A673 (cell line): ENCODE data around the gene RIT1. TPM values are rescaled to one million over a fixed set of nuclear protein-coding genes. Genes with fewer than 3 reads are reported as not detected.

ENCODE experiments used
- Bru-seq: library from RNA; stranded (reverse); fragments of 400-500 nt; gene quantifications from one replicate; lab custom pipeline; 2021; lab: Mats Ljungman, UMichigan
- BruChase-seq, 2 experiments: library from RNA; stranded (reverse); fragments of 400-500 nt; gene quantifications; one replicate each; lab custom pipeline; 2021; lab: Mats Ljungman, UMichigan
- BruUV-seq: library from RNA; stranded (reverse); fragments of 400-500 nt; replicated peaks from 2 replicates; lab custom pipeline; 2021; lab: Mats Ljungman, UMichigan
- CTCF ChIA-PET: fragments of 300-600 bp; sonication (Branson Sonifier 250); formaldehyde crosslinking; loops from one replicate; lab custom pipeline; 2022; ENCODE audit warnings: antibody characterized with exemption; lab: Charles Lee
- POLR2A ChIA-PET: fragments of 300-600 bp; sonication (Branson Sonifier 250); formaldehyde crosslinking; loops from one replicate; lab custom pipeline; 2022; ENCODE audit warnings: antibody characterized with exemption; ENCODE audit not compliant: low non-redundant PET; lab: Charles Lee
- DNase-seq: peaks from one replicate; pipeline ENCODE4 v3.0.0-alpha.2; 2015; ENCODE audit warnings: low spot score
- H3K27ac ChIP-seq: fragments of 200-600 bp; sonication (generic); 2 replicates; pipeline ENCODE4 v1.5.1; 2016; ENCODE audit warnings: mixed run types, low read depth, mild to moderate bottlenecking, mixed read lengths, antibody characterized with exemption, low read length; ENCODE audit not compliant: poor library complexity, severe bottlenecking
- H3K27me3 ChIP-seq: fragments of 200-600 bp; sonication (generic); replicated peaks from 2 replicates; pipeline ENCODE4 v1.6.1; 2017; ENCODE audit warnings: mixed run types, low read depth, mild to moderate bottlenecking, mixed read lengths, antibody characterized with exemption, low read length; ENCODE audit not compliant: insufficient read depth, poor library complexity
- H3K36me3 ChIP-seq: fragments of 200-600 bp; sonication (generic); 2 replicates; pipeline ENCODE4 v1.6.1; 2016; ENCODE audit warnings: mixed run types, mild to moderate bottlenecking, mixed read lengths, antibody characterized with exemption, low read length; ENCODE audit not compliant: insufficient read depth, poor library complexity, severe bottlenecking
- H3K4me1 ChIP-seq: fragments of 200-600 bp; sonication (generic); 2 replicates; pipeline ENCODE4 v1.6.1; 2017; ENCODE audit warnings: mixed run types, mild to moderate bottlenecking, mixed read lengths, antibody characterized with exemption, low read length; ENCODE audit not compliant: insufficient read depth, poor library complexity, severe bottlenecking
- H3K4me3 ChIP-seq: fragments of 200-600 bp; sonication (generic); 2 replicates; pipeline ENCODE4 v1.5.1; 2016; ENCODE audit warnings: low read depth, mixed run types, mild to moderate bottlenecking, mixed read lengths, low read length; ENCODE audit not compliant: poor library complexity, severe bottlenecking
- H3K9me3 ChIP-seq: fragments of 200-600 bp; sonication (generic); 2 replicates; pipeline ENCODE4 v1.6.1; 2016; ENCODE audit warnings: mixed run types, low read depth, mild to moderate bottlenecking, mixed read lengths, antibody characterized with exemption, low read length; ENCODE audit not compliant: poor library complexity, severe bottlenecking
- CTCF ChIP-seq: fragments of 300-800, 200-600 bp; sonication (generic); conservative IDR thresholded peaks from 2 replicates; pipeline ENCODE4 v1.5.1; 2017; ENCODE audit warnings: low read depth, mild to moderate bottlenecking, antibody characterized with exemption, low read length, moderate library complexity, mixed read lengths
- EZH2 ChIP-seq: fragments of 200-600 bp; sonication (generic); IDR thresholded peaks from 2 replicates; pipeline ENCODE4 v1.6.1; 2017; ENCODE audit warnings: borderline replicate concordance, low read depth, mild to moderate bottlenecking, mixed read lengths, antibody characterized with exemption, low read length; ENCODE audit not compliant: poor library complexity, severe bottlenecking
- intact Hi-C: fragments of 100-400 bp; cut with micrococcal nuclease; formaldehyde crosslinking; loops from one replicate; pipeline ENCODE4 v1.10.0; 2022; ENCODE audit not compliant: unreplicated experiment
- long read RNA-seq: library from polyadenylated mRNA; stranded (forward); transcript quantifications from one replicate; pipeline ENCODE4 v2.0.0, GENCODE V29; 2022
- total RNA-seq: library from RNA; stranded (reverse); gene quantifications from 2 replicates; pipeline ENCODE4 v1.2.3, GENCODE V29; 2021

Gene RIT1
- total RNA-seq: 27.5 and 29.6 TPM in 2 replicates
- percentile 77 among the genes with signal in this experiment for Bru-seq, nascent RNA
- BruChase-seq, experiment 1, labeled RNA remaining after a 2-hour chase: percentile 92 among the genes with signal in this experiment
- percentile 79 among the genes with signal in this experiment for BruChase-seq, experiment 2, labeled RNA remaining after a 6-hour chase
- long read RNA-seq, transcript RIT1-202 (6 exons, 3,445 nt): major isoform, 23 of 26 reads
- long read RNA-seq, partial matches to known transcripts: 0 of 26 reads
- long read RNA-seq, other reads (novel, unspliced or antisense): 1 of 26 reads

- Histone ChIP-seq H3K36me3 (peaks cover 70% of the 10 kb centered on the region), H3K9me3 (no peaks in the 10 kb centered on the region), H3K27me3 (no peaks in the 10 kb centered on the region), H3K4me1 (peaks cover 11% of the 10 kb centered on the region), H3K27ac (peak within 1 kb of the TSS; percentile 27), H3K4me3 (peak within 1 kb of the TSS; percentile 57)
- TF ChIP-seq EZH2: no peak
- no peak for TF ChIP-seq CTCF
- ChIA-PET CTCF (no interaction called here), POLR2A (interaction anchor here (0.6 kb wide), 1 partner anchor 9 kb away, joined by 4 read pairs; no protein-coding TSS in a partner anchor)
- peak; percentile 87 for DNase-seq
- intact Hi-C loops: no loop called here
- no TSS peak for BruUV-seq
Measured at GRCh38 chr1:155911156-155912055, at the start of gene RIT1. TSS of gene RIT1 (minus strand) at chr1:155911349. CDS start at chr1:155910761, 588 bp downstream.

- H3K27me3 ChIP-seq: no peaks in the 10 kb centered on the region
- H3K27ac ChIP-seq: peak overlapping the region; percentile 72
- H3K4me3 ChIP-seq: no peak overlapping the region
- ChIA-PET CTCF (interaction anchor here (0.8 to 1.1 kb wide), 2 partner anchors 21 to 29 kb away, joined by 3 to 6 read pairs; no protein-coding TSS in a partner anchor), POLR2A (interaction anchor here (0.6 to 0.7 kb wide), 2 partner anchors 16 to 65 kb away, joined by 3 read pairs; no protein-coding TSS in a partner anchor)
- intact Hi-C loops: no loop called here
- TF ChIP-seq CTCF (no peak), EZH2 (no peak)
- no peak for DNase-seq
- H3K36me3 ChIP-seq: peaks cover 92% of the 10 kb centered on the region
- peaks cover 20% of the 10 kb centered on the region for H3K4me1 ChIP-seq
- H3K9me3 ChIP-seq: no peaks in the 10 kb centered on the region
- BruUV-seq: no TSS peak
Measured at GRCh38 chr1:155960081-155960745, 49.1 kb upstream of the RIT1 start.

- no peak overlapping the region for H3K4me3 ChIP-seq
Measured at GRCh38 chr1:155957411-155957915, 46.3 kb upstream of the RIT1 start.

More at GRCh38 chr1:155957411-155957915, 46.3 kb upstream of the RIT1 start:
- ChIA-PET CTCF (no interaction called here), POLR2A (no interaction called here)
- no peak overlapping the region for H3K27ac ChIP-seq
- DNase-seq: no peak
- intact Hi-C loops: no loop called here
- H3K4me1 ChIP-seq: peaks cover 17% of the 10 kb centered on the region
- H3K27me3 ChIP-seq: no peaks in the 10 kb centered on the region
- no peak for TF ChIP-seq EZH2
- TF ChIP-seq CTCF: no peak
- peaks cover 95% of the 10 kb centered on the region for H3K36me3 ChIP-seq
- no peaks in the 10 kb centered on the region for H3K9me3 ChIP-seq
- no TSS peak for BruUV-seq
